Measurements from ENCODE around the gene GMDS. TPM values are rescaled to one million over a fixed set of nuclear protein-coding genes. Genes with fewer than 3 reads are reported as not detected.

GMDS gene
- total and polyA plus RNA-seq, 2 experiments from 2014 or later, result 30.1 to 36.5 TPM

DNA sequence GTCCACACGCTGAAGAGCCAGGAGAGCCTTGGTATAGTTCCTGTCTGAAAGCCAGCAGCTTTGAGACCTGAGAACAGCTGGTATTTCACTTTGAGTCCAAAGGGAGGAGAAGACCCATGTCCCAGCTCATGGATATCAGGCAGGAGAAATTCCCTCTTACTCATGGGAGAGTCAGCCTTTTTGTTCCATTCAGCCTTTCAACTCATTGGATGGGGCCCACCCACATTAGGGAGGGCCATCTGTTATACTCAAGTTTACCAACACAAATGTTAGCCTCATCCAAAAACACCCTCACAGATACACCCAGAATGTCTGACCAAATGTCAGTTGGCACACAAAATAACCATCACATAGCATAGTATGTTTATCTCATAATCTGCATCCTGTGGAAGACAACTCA lies 80.1 kb downstream of the GMDS start:
- H2AFZ ChIP-seq, result no peak overlapping the region
- H4K20me1 ChIP-seq (replicated peaks; ENCODE audit: insufficient read depth), result 0 out of 2 replicates have a peak, but pooled peaks cover 6% of the 10 kb centered on the region
- no peaks in the 10 kb centered on the region for H3K27me3 ChIP-seq (ENCODE audit: insufficient read depth)
- H3K79me2 ChIP-seq (replicated peaks; ENCODE audit: insufficient read depth), result peaks cover 77% of the 10 kb centered on the region
- DNase-seq (ENCODE audit: low spot score), result no peak
- H3K9me2 ChIP-seq (ENCODE audit: insufficient read depth), result no peaks in the 10 kb centered on the region
- H3K4me2 ChIP-seq, result no peak overlapping the region
- Mint-ChIP-seq H3K4me1 (peaks cover 12% of the 10 kb centered on the region; the same call in 2 of the 3 replicates), H3K27me3 (ENCODE audit: insufficient read depth, low read depth, poor library complexity) (no peaks in the 10 kb centered on the region), H3K9me3 (peaks cover 3% of the 10 kb centered on the region), H3K27ac (no peak overlapping the region), H3K36me3 (ENCODE audit: low read depth) (peaks cover 5% of the 10 kb centered on the region; the same call in 2 of the 3 replicates), H3K4me3 (no peak overlapping the region)
- peaks cover 9% of the 10 kb centered on the region; the same call in 1 of the 2 replicates for H3K4me1 ChIP-seq (ENCODE audit: insufficient read depth)
- no peak overlapping the region for H3K27ac ChIP-seq (ENCODE audit: low read depth)
- no peaks in the 10 kb centered on the region for H3F3A ChIP-seq (replicated peaks; ENCODE audit: low read depth)
- ATAC-seq, result no peak
- H3K36me3 ChIP-seq (ENCODE audit: insufficient read depth), result peaks cover 5% of the 10 kb centered on the region; the same call in 1 of the 2 replicates
- no peak overlapping the region for H3K4me3 ChIP-seq
- TF ChIP-seq, protein P1, sequence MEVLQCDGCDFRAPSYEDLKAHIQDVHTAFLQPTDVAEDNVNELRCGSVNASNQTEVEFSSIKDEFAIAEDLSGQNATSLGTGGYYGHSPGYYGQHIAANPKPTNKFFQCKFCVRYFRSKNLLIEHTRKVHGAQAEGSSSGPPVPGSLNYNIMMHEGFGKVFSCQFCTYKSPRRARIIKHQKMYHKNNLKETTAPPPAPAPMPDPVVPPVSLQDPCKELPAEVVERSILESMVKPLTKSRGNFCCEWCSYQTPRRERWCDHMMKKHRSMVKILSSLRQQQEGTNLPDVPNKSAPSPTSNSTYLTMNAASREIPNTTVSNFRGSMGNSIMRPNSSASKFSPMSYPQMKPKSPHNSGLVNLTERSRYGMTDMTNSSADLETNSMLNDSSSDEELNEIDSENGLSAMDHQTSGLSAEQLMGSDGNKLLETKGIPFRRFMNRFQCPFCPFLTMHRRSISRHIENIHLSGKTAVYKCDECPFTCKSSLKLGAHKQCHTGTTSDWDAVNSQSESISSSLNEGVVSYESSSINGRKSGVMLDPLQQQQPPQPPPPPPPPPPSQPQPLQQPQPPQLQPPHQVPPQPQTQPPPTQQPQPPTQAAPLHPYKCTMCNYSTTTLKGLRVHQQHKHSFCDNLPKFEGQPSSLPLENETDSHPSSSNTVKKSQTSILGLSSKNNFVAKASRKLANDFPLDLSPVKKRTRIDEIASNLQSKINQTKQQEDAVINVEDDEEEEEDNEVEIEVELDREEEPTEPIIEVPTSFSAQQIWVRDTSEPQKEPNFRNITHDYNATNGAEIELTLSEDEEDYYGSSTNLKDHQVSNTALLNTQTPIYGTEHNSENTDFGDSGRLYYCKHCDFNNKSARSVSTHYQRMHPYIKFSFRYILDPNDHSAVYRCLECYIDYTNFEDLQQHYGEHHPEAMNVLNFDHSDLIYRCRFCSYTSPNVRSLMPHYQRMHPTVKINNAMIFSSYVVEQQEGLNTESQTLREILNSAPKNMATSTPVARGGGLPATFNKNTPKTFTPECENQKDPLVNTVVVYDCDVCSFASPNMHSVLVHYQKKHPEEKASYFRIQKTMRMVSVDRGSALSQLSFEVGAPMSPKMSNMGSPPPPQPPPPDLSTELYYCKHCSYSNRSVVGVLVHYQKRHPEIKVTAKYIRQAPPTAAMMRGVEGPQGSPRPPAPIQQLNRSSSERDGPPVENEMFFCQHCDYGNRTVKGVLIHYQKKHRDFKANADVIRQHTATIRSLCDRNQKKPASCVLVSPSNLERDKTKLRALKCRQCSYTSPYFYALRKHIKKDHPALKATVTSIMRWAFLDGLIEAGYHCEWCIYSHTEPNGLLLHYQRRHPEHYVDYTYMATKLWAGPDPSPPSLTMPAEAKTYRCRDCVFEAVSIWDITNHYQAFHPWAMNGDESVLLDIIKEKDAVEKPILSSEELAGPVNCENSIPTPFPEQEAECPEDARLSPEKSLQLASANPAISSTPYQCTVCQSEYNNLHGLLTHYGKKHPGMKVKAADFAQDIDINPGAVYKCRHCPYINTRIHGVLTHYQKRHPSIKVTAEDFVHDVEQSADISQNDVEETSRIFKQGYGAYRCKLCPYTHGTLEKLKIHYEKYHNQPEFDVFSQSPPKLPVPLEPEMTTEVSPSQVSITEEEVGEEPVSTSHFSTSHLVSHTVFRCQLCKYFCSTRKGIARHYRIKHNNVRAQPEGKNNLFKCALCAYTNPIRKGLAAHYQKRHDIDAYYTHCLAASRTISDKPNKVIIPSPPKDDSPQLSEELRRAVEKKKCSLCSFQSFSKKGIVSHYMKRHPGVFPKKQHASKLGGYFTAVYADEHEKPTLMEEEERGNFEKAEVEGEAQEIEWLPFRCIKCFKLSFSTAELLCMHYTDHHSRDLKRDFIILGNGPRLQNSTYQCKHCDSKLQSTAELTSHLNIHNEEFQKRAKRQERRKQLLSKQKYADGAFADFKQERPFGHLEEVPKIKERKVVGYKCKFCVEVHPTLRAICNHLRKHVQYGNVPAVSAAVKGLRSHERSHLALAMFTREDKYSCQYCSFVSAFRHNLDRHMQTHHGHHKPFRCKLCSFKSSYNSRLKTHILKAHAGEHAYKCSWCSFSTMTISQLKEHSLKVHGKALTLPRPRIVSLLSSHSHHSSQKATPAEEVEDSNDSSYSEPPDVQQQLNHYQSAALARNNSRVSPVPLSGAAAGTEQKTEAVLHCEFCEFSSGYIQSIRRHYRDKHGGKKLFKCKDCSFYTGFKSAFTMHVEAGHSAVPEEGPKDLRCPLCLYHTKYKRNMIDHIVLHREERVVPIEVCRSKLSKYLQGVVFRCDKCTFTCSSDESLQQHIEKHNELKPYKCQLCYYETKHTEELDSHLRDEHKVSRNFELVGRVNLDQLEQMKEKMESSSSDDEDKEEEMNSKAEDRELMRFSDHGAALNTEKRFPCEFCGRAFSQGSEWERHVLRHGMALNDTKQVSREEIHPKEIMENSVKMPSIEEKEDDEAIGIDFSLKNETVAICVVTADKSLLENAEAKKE (CRISPR knock-in tag; IDR thresholded peaks at IDR 0.05), result no peak
- no peak for TF ChIP-seq POLR2AphosphoS5 (IDR thresholded peaks at IDR 0.05; ENCODE audit: low read depth)

- H3K27me3 ChIP-seq (ENCODE audit: insufficient read depth), result no peaks in the 10 kb centered on the region
- H3K27ac Mint-ChIP-seq, result 0 out of 2 replicates have a peak overlapping the region, but pooled peaks have one; percentile 1
- no peak overlapping the region for H3K27ac ChIP-seq (ENCODE audit: low read depth)
- 0 out of 2 replicates have a peak overlapping the region, but pooled peaks have one; percentile 15 for H3K4me2 ChIP-seq
- no peak overlapping the region for H3K4me3 ChIP-seq
- no peak overlapping the region for H3K4me3 Mint-ChIP-seq
- ATAC-seq (peak; percentile 62), DNase-seq (ENCODE audit: low spot score) (peak; percentile 42)
- H2AFZ ChIP-seq, result no peak overlapping the region
- H3K27me3 Mint-ChIP-seq (ENCODE audit: insufficient read depth, low read depth, poor library complexity), result no peaks in the 10 kb centered on the region
- H3K36me3 Mint-ChIP-seq (ENCODE audit: low read depth), result peaks cover 5% of the 10 kb centered on the region; the same call in 2 of the 3 replicates
- peaks cover 5% of the 10 kb centered on the region; the same call in 1 of the 2 replicates for H3K36me3 ChIP-seq (ENCODE audit: insufficient read depth)
- H4K20me1 ChIP-seq (replicated peaks; ENCODE audit: insufficient read depth), result 0 out of 2 replicates have a peak, but pooled peaks cover 6% of the 10 kb centered on the region
- H3K9me3 Mint-ChIP-seq, result peaks cover 3% of the 10 kb centered on the region
- H3K4me1 Mint-ChIP-seq, result peaks cover 12% of the 10 kb centered on the region; the same call in 2 of the 3 replicates
- H3F3A ChIP-seq (replicated peaks; ENCODE audit: low read depth), result no peaks in the 10 kb centered on the region
- H3K79me2 ChIP-seq (replicated peaks; ENCODE audit: insufficient read depth), result peaks cover 69% of the 10 kb centered on the region
- H3K9me2 ChIP-seq (ENCODE audit: insufficient read depth), result no peaks in the 10 kb centered on the region
- H3K4me1 ChIP-seq (ENCODE audit: insufficient read depth), result peaks cover 9% of the 10 kb centered on the region; the same call in 1 of the 2 replicates
- TF ChIP-seq STAT1 (IDR thresholded peaks at IDR 0.05; ENCODE audit: unreplicated experiment), result no peak
- no peak for TF ChIP-seq JUNB (IDR thresholded peaks at IDR 0.05; ENCODE audit: unreplicated experiment)
- TF ChIP-seq EZH2 (IDR thresholded peaks at IDR 0.05; ENCODE audit: low read depth, unreplicated experiment), result no peak
- TF ChIP-seq ZNF331 (CRISPR knock-in tag; IDR thresholded peaks at IDR 0.05; ENCODE audit: low read depth), result no peak
- TF ChIP-seq, protein P2, sequence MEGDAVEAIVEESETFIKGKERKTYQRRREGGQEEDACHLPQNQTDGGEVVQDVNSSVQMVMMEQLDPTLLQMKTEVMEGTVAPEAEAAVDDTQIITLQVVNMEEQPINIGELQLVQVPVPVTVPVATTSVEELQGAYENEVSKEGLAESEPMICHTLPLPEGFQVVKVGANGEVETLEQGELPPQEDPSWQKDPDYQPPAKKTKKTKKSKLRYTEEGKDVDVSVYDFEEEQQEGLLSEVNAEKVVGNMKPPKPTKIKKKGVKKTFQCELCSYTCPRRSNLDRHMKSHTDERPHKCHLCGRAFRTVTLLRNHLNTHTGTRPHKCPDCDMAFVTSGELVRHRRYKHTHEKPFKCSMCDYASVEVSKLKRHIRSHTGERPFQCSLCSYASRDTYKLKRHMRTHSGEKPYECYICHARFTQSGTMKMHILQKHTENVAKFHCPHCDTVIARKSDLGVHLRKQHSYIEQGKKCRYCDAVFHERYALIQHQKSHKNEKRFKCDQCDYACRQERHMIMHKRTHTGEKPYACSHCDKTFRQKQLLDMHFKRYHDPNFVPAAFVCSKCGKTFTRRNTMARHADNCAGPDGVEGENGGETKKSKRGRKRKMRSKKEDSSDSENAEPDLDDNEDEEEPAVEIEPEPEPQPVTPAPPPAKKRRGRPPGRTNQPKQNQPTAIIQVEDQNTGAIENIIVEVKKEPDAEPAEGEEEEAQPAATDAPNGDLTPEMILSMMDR (conservative IDR thresholded peaks at IDR 0.05; ENCODE audit: low read depth in 2 of 2), result no peak
- TF ChIP-seq CREB1 (CRISPR knock-in tag; IDR thresholded peaks at IDR 0.05; ENCODE audit: low read depth), result no peak
- TF ChIP-seq, protein P3, sequence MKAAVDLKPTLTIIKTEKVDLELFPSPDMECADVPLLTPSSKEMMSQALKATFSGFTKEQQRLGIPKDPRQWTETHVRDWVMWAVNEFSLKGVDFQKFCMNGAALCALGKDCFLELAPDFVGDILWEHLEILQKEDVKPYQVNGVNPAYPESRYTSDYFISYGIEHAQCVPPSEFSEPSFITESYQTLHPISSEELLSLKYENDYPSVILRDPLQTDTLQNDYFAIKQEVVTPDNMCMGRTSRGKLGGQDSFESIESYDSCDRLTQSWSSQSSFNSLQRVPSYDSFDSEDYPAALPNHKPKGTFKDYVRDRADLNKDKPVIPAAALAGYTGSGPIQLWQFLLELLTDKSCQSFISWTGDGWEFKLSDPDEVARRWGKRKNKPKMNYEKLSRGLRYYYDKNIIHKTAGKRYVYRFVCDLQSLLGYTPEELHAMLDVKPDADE (IDR thresholded peaks at IDR 0.05), result no peak
- no peak for TF ChIP-seq EZH2phosphoT487 (IDR thresholded peaks at IDR 0.05; ENCODE audit: unreplicated experiment)
These were observed 80.9 kb downstream of the GMDS start for GRCh38 chr6:2164481-2164880.
